Measurements from ENCODE around the gene EXOC7. TPM values are rescaled to one million over a fixed set of nuclear protein-coding genes. Genes with fewer than 3 reads are reported as not detected.

EXOC7 gene
- polyA plus RNA-seq, 1 donor from 2014 or later, result 146 TPM

GRCh38 chr17:76104896-76105231 lies 1.3 kb upstream of the EXOC7 start:
- no peak for TF ChIP-seq TAF1 (IDR thresholded peaks at IDR 0.05; ENCODE audit: low read depth)
- TF ChIP-seq EP300 (conservative IDR thresholded peaks at IDR 0.05; ENCODE audit: poor library complexity, severe bottlenecking), result no peak
- no peak for TF ChIP-seq RAD21 (conservative IDR thresholded peaks at IDR 0.05)
- no peak for TF ChIP-seq SMC3 (conservative IDR thresholded peaks at IDR 0.05; ENCODE audit: poor library complexity)
- no peak for TF ChIP-seq EZH2 (IDR thresholded peaks at IDR 0.05; ENCODE audit: borderline replicate concordance, insufficient read depth, low read length, poor library complexity, severe bottlenecking)
- no peak for TF ChIP-seq CTCF (IDR thresholded peaks at IDR 0.05; ENCODE audit: poor library complexity, severe bottlenecking)
- no peak for TF ChIP-seq POLR2AphosphoS5 (IDR thresholded peaks at IDR 0.05)
- TF ChIP-seq REST (IDR thresholded peaks at IDR 0.05; ENCODE audit: borderline replicate concordance), result no peak
- TF ChIP-seq MXI1 (conservative IDR thresholded peaks at IDR 0.05; ENCODE audit: poor library complexity, severe bottlenecking), result no peak
- Histone ChIP-seq H2AFZ (ENCODE audit: low read depth, low read length) (no peak overlapping the region), H3K4me3 (ENCODE audit: low read length) (no peak overlapping the region), H4K20me1 (ENCODE audit: insufficient read depth) (no peaks in the 10 kb centered on the region), H3K27me3 (ENCODE audit: insufficient read depth, low read depth, low read length) (no peaks in the 10 kb centered on the region), H3F3A (ENCODE audit: insufficient read depth, low read length, poor library complexity, severe bottlenecking) (peaks cover 3% of the 10 kb centered on the region), H3K79me2 (replicated peaks; ENCODE audit: insufficient read depth, low read length) (peaks cover 18% of the 10 kb centered on the region), H3K36me3 (ENCODE audit: insufficient read depth, low read length) (peaks cover 2% of the 10 kb centered on the region), H3K27ac (ENCODE audit: low read length) (no peak overlapping the region), H3K9me3 (ENCODE audit: low read length) (no peaks in the 10 kb centered on the region), H3K9me2 (ENCODE audit: insufficient read depth, low read length) (no peaks in the 10 kb centered on the region), H3K4me2 (ENCODE audit: low read length) (no peak overlapping the region), H3K9ac (ENCODE audit: low read length) (no peak overlapping the region)

GRCh38 chr17:76104140-76104895 lies 731 bp upstream of the EXOC7 start:
- H3F3A ChIP-seq (ENCODE audit: insufficient read depth, low read length, poor library complexity, severe bottlenecking), result peaks cover 3% of the 10 kb centered on the region
- peak overlapping the region; percentile 94 for H3K9ac ChIP-seq (ENCODE audit: low read length)
- H2AFZ ChIP-seq (ENCODE audit: low read depth, low read length), result peak overlapping the region; percentile 98

More at GRCh38 chr17:76104140-76104895, 731 bp upstream of the EXOC7 start:
- H3K36me3 ChIP-seq (ENCODE audit: insufficient read depth, low read length), result peaks cover 5% of the 10 kb centered on the region
- H3K4me3 ChIP-seq (ENCODE audit: low read length), result peak overlapping the region; percentile 89
- H3K27ac ChIP-seq (ENCODE audit: low read length), result peak overlapping the region; percentile 97
- peaks cover 18% of the 10 kb centered on the region for H3K79me2 ChIP-seq (replicated peaks; ENCODE audit: insufficient read depth, low read length)
- no peaks in the 10 kb centered on the region for H3K9me2 ChIP-seq (ENCODE audit: insufficient read depth, low read length)
- H4K20me1 ChIP-seq (ENCODE audit: insufficient read depth), result no peaks in the 10 kb centered on the region
- peak overlapping the region; percentile 48 for H3K4me2 ChIP-seq (ENCODE audit: low read length)
- no peak for TF ChIP-seq RAD21 (conservative IDR thresholded peaks at IDR 0.05)
- no peak for TF ChIP-seq EP300 (conservative IDR thresholded peaks at IDR 0.05; ENCODE audit: poor library complexity, severe bottlenecking)
- no peak for TF ChIP-seq EZH2 (IDR thresholded peaks at IDR 0.05; ENCODE audit: borderline replicate concordance, insufficient read depth, low read length, poor library complexity, severe bottlenecking)
- TF ChIP-seq SMC3 (conservative IDR thresholded peaks at IDR 0.05; ENCODE audit: poor library complexity), result no peak
- TF ChIP-seq TAF1 (IDR thresholded peaks at IDR 0.05; ENCODE audit: low read depth), result no peak
- TF ChIP-seq POLR2AphosphoS5 (IDR thresholded peaks at IDR 0.05), result no peak
- no peak for TF ChIP-seq MXI1 (conservative IDR thresholded peaks at IDR 0.05; ENCODE audit: poor library complexity, severe bottlenecking)
- no peak for TF ChIP-seq CTCF (IDR thresholded peaks at IDR 0.05; ENCODE audit: poor library complexity, severe bottlenecking)
- TF ChIP-seq REST (IDR thresholded peaks at IDR 0.05; ENCODE audit: borderline replicate concordance), result no peak
- H3K9me3 ChIP-seq (ENCODE audit: low read length), result no peaks in the 10 kb centered on the region
- no peaks in the 10 kb centered on the region for H3K27me3 ChIP-seq (ENCODE audit: insufficient read depth, low read depth, low read length)
